Peyer's patch (tissue), 4 donors: Measurements from ENCODE around the gene NUP214. TPM values are rescaled to one million over a fixed set of nuclear protein-coding genes. Genes with fewer than 3 reads are reported as not detected.

Source experiments
- DNase-seq, 3 donors: peaks; one replicate each; pipeline ENCODE4 v3.0.0-alpha.2; 2017 to 2019
- H3K27ac ChIP-seq, 4 donors: fragments of 200-600 bp; sonication (generic); one replicate each; pipeline ENCODE4 v1.5.1; 2016 to 2019
- H3K27me3 ChIP-seq, 2 donors: fragments of 200-600 bp; sonication (generic); one replicate each; pipeline ENCODE4 v1.5.1; 2019
- H3K36me3 ChIP-seq, 3 donors: fragments of 200-600 bp; sonication (generic); one replicate each; pipeline ENCODE4 v1.5.1; 2016 to 2019
- H3K4me1 ChIP-seq, 4 donors: fragments of 200-600 bp; sonication (generic); one replicate each; pipeline ENCODE4 v1.5.1; 2016 to 2019
- H3K4me3 ChIP-seq, 4 donors: fragments of 200-600 bp; sonication (generic); 1 replicate in 3 of 4; 2 replicates in 1 of 4; pipeline ENCODE4 v1.5.1; 2016 to 2019; ENCODE audit warnings: mild to moderate bottlenecking in 1 of 4
- H3K9me3 ChIP-seq, 4 donors: fragments of 200-600 bp; sonication (generic); one replicate each; pipeline ENCODE4 v1.5.1; 2016 to 2019; ENCODE audit warnings: mild to moderate bottlenecking in 1 of 4
- POLR2A ChIP-seq, 2 donors: fragments of 450-650 bp; IDR thresholded peaks; one replicate each; pipeline ENCODE4 v1.5.1; 2017; ENCODE audit warnings: antibody characterized with exemption in 2 of 2, mild to moderate bottlenecking in 2 of 2, moderate library complexity in 2 of 2
- total RNA-seq, 4 donors: library from RNA; depleted of rRNA; stranded (reverse); fragments of >200 nt; gene quantifications; one replicate each; pipeline ENCODE4 v1.1.0, GENCODE V29; 2016
- TF ChIP-seq, protein P1 (sequence below), 6 experiments: fragments of 450-650 bp in 4 of 6; fragments of 200-600 bp in 2 of 6; sonication (generic) in 1 of 6; IDR thresholded peaks; one replicate each; pipeline ENCODE4 v1.5.1; 2017 to 2019; ENCODE audit warnings: antibody characterized with exemption in 6 of 6, mild to moderate bottlenecking in 3 of 6, moderate library complexity in 1 of 6

NUP214 gene
- total RNA-seq, 4 donors from 2014 or later: 48.2 to 159 (median 88.2) TPM

DNA sequence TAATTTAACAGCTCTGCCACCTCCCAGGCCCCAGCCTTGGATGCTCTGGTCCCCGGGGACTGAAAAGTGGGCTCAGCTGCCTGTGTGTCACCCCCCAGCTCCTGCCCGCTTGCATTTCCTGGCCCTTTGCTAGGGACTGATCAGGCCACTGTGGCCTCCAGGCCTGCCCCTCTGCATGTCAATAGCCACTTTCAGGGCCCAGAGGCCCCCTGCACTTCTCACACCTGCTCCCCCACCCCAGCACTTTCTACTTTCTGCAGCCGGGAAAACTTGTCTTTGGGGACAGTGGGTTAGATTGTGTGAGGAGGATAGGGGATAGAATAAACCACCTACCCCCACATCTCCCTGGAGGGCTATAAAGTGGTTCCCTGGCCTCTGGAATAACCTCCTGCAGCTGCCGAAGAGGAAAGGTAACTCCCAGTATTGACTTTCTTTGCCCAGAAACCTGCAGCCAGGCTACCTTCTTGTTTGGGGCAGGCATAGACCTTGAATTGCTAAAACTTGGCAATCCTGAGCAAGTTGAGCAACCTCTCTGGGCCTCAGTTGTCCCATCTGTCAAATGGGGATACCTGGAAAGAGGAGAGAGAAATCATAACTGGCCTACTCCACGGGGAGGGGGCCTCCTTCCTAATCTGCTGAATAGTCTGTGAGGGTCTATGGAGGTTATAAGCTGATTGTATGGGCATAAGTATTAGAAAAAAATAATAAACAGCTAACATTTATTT lies 21.2 kb upstream of the NUP214 start:
- H3K27ac ChIP-seq: no peak overlapping the region
- no peak for TF ChIP-seq POLR2A (IDR thresholded peaks at IDR 0.05)
- TF ChIP-seq, protein P1, sequence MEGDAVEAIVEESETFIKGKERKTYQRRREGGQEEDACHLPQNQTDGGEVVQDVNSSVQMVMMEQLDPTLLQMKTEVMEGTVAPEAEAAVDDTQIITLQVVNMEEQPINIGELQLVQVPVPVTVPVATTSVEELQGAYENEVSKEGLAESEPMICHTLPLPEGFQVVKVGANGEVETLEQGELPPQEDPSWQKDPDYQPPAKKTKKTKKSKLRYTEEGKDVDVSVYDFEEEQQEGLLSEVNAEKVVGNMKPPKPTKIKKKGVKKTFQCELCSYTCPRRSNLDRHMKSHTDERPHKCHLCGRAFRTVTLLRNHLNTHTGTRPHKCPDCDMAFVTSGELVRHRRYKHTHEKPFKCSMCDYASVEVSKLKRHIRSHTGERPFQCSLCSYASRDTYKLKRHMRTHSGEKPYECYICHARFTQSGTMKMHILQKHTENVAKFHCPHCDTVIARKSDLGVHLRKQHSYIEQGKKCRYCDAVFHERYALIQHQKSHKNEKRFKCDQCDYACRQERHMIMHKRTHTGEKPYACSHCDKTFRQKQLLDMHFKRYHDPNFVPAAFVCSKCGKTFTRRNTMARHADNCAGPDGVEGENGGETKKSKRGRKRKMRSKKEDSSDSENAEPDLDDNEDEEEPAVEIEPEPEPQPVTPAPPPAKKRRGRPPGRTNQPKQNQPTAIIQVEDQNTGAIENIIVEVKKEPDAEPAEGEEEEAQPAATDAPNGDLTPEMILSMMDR (IDR thresholded peaks at IDR 0.05): no peak
- DNase-seq: no peak

DNA sequence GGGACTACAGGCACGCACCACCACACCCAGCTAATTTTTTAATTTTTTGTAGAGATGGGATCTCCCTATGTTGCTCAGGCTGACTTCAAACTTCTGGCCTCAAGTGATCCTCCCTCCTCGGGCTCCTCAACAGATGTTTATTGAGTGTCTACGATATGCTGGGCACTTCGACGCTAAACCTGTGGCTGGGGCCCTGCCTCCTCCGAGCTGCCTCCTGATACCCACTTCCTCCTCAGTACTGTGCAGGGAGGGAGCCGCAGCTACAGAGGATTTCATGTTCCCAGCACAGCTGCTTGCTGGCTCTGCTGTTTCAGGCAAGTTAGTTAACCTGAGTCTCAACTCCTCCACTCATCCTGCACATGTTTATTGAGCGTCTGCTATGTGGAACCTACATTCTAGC lies 19.4 kb upstream of the NUP214 start:
- TF ChIP-seq, protein P1 (IDR thresholded peaks at IDR 0.05): no peak
- TF ChIP-seq POLR2A (IDR thresholded peaks at IDR 0.05): no peak
- Histone ChIP-seq H3K9me3 (no peaks in the 10 kb centered on the region), H3K27ac (no peak overlapping the region), H3K4me3 (no peak overlapping the region), H3K27me3 (no peaks in the 10 kb centered on the region), H3K4me1 (no peaks in the 10 kb centered on the region), H3K36me3 (no peaks in the 10 kb centered on the region)
- no peak for DNase-seq

More for the DNA sequence above, 21.2 kb upstream of the NUP214 start:
- Histone ChIP-seq H3K9me3 (no peaks in the 10 kb centered on the region), H3K36me3 (no peaks in the 10 kb centered on the region), H3K27me3 (no peaks in the 10 kb centered on the region), H3K4me3 (no peak overlapping the region), H3K4me1 (no peaks in the 10 kb centered on the region)

DNA sequence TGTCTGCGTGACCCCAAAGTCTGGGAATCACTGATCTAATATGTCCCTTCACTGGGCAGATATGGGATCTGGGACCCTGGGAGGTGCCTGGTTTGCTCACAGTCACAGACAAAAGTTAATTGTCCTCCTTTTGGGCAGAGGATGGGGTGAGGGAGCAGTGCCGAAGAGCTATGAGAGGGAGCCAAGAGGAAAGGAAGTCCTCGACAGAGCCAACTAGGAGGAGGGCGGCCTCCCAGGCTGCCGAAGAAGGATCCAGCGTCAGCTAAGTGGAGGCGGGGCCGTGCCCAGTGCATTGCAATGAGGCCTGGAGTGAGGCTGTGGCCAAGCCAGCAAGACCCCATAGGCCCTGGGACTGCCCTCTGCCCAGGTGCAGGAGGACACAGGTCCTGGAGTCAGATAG lies 17.6 kb upstream of the NUP214 start:
- H3K27ac ChIP-seq: no peak overlapping the region
- DNase-seq: no peak
- no peaks in the 10 kb centered on the region for H3K36me3 ChIP-seq
- no peak overlapping the region for H3K4me3 ChIP-seq
- no peaks in the 10 kb centered on the region for H3K4me1 ChIP-seq
- H3K9me3 ChIP-seq: no peaks in the 10 kb centered on the region
- no peak for TF ChIP-seq POLR2A (IDR thresholded peaks at IDR 0.05)
- TF ChIP-seq, protein P1 (IDR thresholded peaks at IDR 0.05): no peak
- H3K27me3 ChIP-seq: no peaks in the 10 kb centered on the region

DNA sequence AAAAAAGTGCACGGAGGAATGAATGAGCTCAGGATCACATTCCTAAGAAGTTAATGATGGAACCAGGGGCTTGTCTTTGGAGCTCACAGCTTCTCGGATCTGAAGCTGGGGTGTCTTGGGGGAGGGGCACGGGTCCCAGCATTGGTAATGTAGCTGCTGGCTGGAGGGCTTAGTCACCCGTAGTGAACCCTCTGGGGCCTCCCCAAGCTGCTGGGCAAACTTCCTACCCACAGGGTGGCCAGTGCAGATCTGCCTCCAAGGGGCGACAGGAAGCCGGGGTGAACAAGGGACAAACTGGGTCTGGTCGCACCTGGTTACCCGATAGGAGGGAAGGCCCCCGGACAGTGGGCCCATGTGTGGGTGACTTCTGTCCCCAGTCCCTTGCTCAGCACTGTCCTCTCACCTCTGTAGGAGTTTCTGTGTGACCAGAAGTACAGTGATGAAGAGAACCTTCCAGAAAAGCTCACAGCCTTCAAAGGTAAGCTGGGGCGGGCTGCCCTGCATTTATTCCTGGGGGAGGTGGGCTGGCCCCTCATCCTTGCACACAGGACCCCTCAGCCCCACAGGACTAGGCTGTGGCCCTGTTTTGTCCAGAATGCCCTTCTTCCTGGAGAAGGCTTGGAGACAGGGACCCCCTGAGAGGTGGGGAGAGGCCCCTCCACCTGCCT lies 14.1 kb upstream of the NUP214 start:
- no peak overlapping the region for H3K27ac ChIP-seq
- DNase-seq: no peak
- H3K36me3 ChIP-seq: no peaks in the 10 kb centered on the region
- H3K4me3 ChIP-seq: no peak overlapping the region
- TF ChIP-seq, protein P1 (IDR thresholded peaks at IDR 0.05): no peak
- no peaks in the 10 kb centered on the region for H3K27me3 ChIP-seq
- H3K4me1 ChIP-seq: no peaks in the 10 kb centered on the region
- no peaks in the 10 kb centered on the region for H3K9me3 ChIP-seq

DNA sequence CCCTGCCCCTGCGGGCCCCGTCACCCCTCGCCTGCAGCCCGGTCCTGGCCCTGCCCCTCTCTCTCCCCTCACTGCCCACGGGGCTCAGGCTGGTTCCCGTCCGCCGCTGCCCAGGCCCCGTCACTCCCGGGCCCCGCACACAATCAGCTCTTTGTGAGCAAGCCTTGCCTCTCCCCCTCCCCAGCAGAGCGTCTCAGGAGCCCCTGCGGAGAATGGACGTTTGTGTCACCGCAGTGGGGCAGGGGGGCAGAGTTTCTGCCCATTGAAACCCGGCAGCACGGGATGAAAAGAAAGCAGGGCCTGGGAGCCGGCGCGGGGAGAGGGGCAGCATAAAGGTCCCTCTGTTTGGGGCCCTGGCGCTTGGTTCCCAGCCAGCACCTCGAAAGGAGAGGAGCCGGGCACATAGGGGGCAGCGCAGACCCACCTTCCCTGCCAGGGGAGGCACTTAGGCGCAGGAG lies 13.5 kb upstream of the NUP214 start:
- no peaks in the 10 kb centered on the region for H3K9me3 ChIP-seq
- TF ChIP-seq, protein P1 (IDR thresholded peaks at IDR 0.05): no peak
- TF ChIP-seq POLR2A (IDR thresholded peaks at IDR 0.05): no peak
- H3K27ac ChIP-seq: no peak overlapping the region
- no peaks in the 10 kb centered on the region for H3K27me3 ChIP-seq
- H3K4me1 ChIP-seq: no peaks in the 10 kb centered on the region
- no peak overlapping the region for H3K4me3 ChIP-seq
- DNase-seq: no peak
- H3K36me3 ChIP-seq: no peaks in the 10 kb centered on the region
